HepG2 (cell line): Measurements from ENCODE around the gene MEPCE. TPM values are rescaled to one million over a fixed set of nuclear protein-coding genes. Genes with fewer than 3 reads are reported as not detected.

Experiments used
- DNMT1 ChIP-seq: sonication (generic); formaldehyde crosslinking; IDR thresholded peaks from 2 replicates; pipeline ENCODE4 v1.5.1; 2020; ENCODE audit warnings: mild to moderate bottlenecking, missing genetic modification reagents
- IRX3 ChIP-seq: sonication (generic); formaldehyde crosslinking; IDR thresholded peaks from 2 replicates; pipeline ENCODE4 v1.8.1; 2023; ENCODE audit warnings: mild to moderate bottlenecking, low read depth, missing genetic modification reagents, borderline replicate concordance
- MED1 ChIP-seq: sonication (generic); formaldehyde crosslinking; IDR thresholded peaks from 2 replicates; pipeline ENCODE4 v1.4.0; 2020; ENCODE audit warnings: missing genetic modification reagents
- NCOA1 ChIP-seq: sonication (generic); formaldehyde crosslinking; IDR thresholded peaks from 2 replicates; pipeline ENCODE4 v1.9.0; 2021; ENCODE audit warnings: missing genetic modification reagents
- NFKB2 ChIP-seq: sonication (generic); formaldehyde crosslinking; IDR thresholded peaks from 2 replicates; pipeline ENCODE4 v1.4.0; 2020; ENCODE audit warnings: missing genetic modification reagents, borderline replicate concordance
- ZKSCAN5 ChIP-seq: sonication (generic); formaldehyde crosslinking; IDR thresholded peaks from 2 replicates; pipeline ENCODE4 v1.5.1; 2020; ENCODE audit warnings: mild to moderate bottlenecking, missing genetic modification reagents
- ZNF260 ChIP-seq: sonication (generic); formaldehyde crosslinking; IDR thresholded peaks from 2 replicates; pipeline ENCODE4 v1.4.0; 2020; ENCODE audit warnings: missing genetic modification reagents, low read depth, mild to moderate bottlenecking, borderline replicate concordance
- ZNF326 ChIP-seq: sonication (generic); formaldehyde crosslinking; IDR thresholded peaks from 2 replicates; pipeline ENCODE4 v1.4.0; 2020; ENCODE audit warnings: missing genetic modification reagents, borderline replicate concordance
- ZNF431 ChIP-seq: sonication (generic); formaldehyde crosslinking; IDR thresholded peaks from 2 replicates; pipeline ENCODE4 v1.9.0; 2022; ENCODE audit warnings: missing genetic modification reagents, low read depth, mild to moderate bottlenecking, borderline replicate concordance
- ZNF672 ChIP-seq: sonication (generic); formaldehyde crosslinking; IDR thresholded peaks from 2 replicates; pipeline ENCODE4 v1.8.1; 2022; ENCODE audit warnings: missing genetic modification reagents
- ZNF775 ChIP-seq: sonication (generic); formaldehyde crosslinking; IDR thresholded peaks from 2 replicates; pipeline ENCODE4 v1.4.0; 2020; ENCODE audit warnings: missing genetic modification reagents, mild to moderate bottlenecking, moderate library complexity, borderline replicate concordance
- polyA plus RNA-seq, 8 experiments: library from polyadenylated mRNA; depleted of rRNA in 3 of 8; stranded (reverse) in 7 of 8; unstranded in 1 of 8; fragments of >200 nt; fragmentation: Illumina TruSeq in 4 of 8; extraction: Trizol in 4 of 8; gene quantifications; 2 replicates each; pipeline versions ENCODE4 v1.2.1 to v1.2.3, GENCODE V29; 2011 to 2016; ENCODE audit warnings: low read depth in 4 of 8, missing spikeins in 1 of 8, mixed read lengths in 1 of 8; ENCODE audit not compliant: insufficient read depth in 1 of 8
- total RNA-seq, 5 experiments: library from RNA; depleted of rRNA; stranded (reverse); fragments of >200 nt; fragmentation: Illumina TruSeq; extraction: Trizol; gene quantifications; 2 replicates each; pipeline ENCODE4 v1.2.3, GENCODE V29; 2016; ENCODE audit warnings: low read depth in 1 of 5
- TF ChIP-seq, protein P1 (sequence below): sonication (generic); formaldehyde crosslinking; IDR thresholded peaks from 2 replicates; pipeline ENCODE4 v1.4.0; 2020; ENCODE audit warnings: missing genetic modification reagents
- TF ChIP-seq, protein P2 (sequence below): sonication (generic); formaldehyde crosslinking; IDR thresholded peaks from 2 replicates; pipeline ENCODE4 v1.9.0; 2021; ENCODE audit warnings: mild to moderate bottlenecking, missing genetic modification reagents
- TF ChIP-seq, protein P3 (sequence below): IDR thresholded peaks from 2 replicates; pipeline ENCODE4 v1.6.1; 2016; ENCODE audit warnings: missing compliant biosample characterization, missing genetic modification reagents, borderline replicate concordance
- TF ChIP-seq, protein P4 (sequence below): sonication (generic); formaldehyde crosslinking; IDR thresholded peaks from 2 replicates; pipeline ENCODE4; 2020; ENCODE audit warnings: missing genetic modification reagents, mild to moderate bottlenecking, borderline replicate concordance

MEPCE gene
- total and polyA plus RNA-seq, 2 of the 13 experiments (the other 11 are each of a cell fraction or from before 2014, with no cell fraction given), result 12.3 to 26.0 TPM

DNA sequence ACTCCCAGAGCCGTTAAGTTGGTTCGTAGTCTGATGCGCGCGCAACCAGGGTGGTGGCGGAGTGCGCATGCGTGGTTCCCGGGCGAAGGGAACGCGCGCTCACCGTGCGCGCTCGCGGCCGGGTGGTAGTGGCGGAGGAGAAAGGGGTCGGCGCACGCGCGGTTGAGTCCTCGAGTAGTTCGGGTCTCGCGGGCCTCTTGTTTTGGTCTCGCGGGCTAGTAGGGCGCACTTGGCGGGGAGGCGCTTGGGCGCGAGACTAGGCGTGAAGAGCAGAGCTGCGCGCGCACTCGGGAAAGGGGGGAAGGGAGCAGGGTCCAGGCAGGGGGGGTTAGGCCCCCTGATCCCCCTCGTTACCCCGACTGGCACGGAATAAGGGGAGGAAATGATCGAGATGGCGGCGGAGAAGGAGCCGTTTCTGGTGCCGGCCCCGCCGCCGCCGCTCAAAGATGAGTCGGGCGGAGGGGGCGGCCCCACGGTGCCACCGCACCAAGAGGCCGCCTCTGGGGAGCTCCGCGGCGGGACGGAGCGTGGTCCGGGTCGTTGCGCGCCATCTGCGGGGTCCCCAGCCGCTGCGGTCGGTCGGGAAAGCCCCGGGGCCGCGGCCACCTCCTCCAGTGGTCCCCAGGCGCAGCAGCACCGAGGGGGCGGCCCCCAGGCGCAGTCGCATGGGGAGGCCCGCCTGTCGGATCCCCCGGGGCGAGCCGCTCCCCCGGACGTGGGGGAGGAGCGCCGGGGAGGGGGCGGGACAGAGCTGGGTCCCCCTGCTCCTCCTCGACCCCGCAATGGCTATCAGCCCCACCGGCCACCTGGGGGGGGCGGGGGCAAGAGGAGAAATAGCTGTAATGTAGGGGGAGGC lies at the start of gene MEPCE (continued):
- TF ChIP-seq, protein P1, sequence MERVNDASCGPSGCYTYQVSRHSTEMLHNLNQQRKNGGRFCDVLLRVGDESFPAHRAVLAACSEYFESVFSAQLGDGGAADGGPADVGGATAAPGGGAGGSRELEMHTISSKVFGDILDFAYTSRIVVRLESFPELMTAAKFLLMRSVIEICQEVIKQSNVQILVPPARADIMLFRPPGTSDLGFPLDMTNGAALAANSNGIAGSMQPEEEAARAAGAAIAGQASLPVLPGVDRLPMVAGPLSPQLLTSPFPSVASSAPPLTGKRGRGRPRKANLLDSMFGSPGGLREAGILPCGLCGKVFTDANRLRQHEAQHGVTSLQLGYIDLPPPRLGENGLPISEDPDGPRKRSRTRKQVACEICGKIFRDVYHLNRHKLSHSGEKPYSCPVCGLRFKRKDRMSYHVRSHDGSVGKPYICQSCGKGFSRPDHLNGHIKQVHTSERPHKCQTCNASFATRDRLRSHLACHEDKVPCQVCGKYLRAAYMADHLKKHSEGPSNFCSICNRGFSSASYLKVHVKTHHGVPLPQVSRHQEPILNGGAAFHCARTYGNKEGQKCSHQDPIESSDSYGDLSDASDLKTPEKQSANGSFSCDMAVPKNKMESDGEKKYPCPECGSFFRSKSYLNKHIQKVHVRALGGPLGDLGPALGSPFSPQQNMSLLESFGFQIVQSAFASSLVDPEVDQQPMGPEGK (CRISPR knock-in tag), result peak; percentile 77
- no peak; the same call in 1 of the 2 replicates for TF ChIP-seq MED1
- TF ChIP-seq DNMT1 (CRISPR knock-in tag), result no peak
- TF ChIP-seq, protein P2, sequence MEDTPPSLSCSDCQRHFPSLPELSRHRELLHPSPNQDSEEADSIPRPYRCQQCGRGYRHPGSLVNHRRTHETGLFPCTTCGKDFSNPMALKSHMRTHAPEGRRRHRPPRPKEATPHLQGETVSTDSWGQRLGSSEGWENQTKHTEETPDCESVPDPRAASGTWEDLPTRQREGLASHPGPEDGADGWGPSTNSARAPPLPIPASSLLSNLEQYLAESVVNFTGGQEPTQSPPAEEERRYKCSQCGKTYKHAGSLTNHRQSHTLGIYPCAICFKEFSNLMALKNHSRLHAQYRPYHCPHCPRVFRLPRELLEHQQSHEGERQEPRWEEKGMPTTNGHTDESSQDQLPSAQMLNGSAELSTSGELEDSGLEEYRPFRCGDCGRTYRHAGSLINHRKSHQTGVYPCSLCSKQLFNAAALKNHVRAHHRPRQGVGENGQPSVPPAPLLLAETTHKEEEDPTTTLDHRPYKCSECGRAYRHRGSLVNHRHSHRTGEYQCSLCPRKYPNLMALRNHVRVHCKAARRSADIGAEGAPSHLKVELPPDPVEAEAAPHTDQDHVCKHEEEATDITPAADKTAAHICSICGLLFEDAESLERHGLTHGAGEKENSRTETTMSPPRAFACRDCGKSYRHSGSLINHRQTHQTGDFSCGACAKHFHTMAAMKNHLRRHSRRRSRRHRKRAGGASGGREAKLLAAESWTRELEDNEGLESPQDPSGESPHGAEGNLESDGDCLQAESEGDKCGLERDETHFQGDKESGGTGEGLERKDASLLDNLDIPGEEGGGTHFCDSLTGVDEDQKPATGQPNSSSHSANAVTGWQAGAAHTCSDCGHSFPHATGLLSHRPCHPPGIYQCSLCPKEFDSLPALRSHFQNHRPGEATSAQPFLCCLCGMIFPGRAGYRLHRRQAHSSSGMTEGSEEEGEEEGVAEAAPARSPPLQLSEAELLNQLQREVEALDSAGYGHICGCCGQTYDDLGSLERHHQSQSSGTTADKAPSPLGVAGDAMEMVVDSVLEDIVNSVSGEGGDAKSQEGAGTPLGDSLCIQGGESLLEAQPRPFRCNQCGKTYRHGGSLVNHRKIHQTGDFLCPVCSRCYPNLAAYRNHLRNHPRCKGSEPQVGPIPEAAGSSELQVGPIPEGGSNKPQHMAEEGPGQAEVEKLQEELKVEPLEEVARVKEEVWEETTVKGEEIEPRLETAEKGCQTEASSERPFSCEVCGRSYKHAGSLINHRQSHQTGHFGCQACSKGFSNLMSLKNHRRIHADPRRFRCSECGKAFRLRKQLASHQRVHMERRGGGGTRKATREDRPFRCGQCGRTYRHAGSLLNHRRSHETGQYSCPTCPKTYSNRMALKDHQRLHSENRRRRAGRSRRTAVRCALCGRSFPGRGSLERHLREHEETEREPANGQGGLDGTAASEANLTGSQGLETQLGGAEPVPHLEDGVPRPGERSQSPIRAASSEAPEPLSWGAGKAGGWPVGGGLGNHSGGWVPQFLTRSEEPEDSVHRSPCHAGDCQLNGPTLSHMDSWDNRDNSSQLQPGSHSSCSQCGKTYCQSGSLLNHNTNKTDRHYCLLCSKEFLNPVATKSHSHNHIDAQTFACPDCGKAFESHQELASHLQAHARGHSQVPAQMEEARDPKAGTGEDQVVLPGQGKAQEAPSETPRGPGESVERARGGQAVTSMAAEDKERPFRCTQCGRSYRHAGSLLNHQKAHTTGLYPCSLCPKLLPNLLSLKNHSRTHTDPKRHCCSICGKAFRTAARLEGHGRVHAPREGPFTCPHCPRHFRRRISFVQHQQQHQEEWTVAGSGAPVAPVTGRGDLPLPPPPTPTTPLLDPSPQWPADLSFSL (CRISPR knock-in tag), result no peak
- no peak for TF ChIP-seq ZNF672 (CRISPR knock-in tag)
- no peak for TF ChIP-seq ZNF260 (CRISPR knock-in tag)
- TF ChIP-seq NFKB2 (CRISPR knock-in tag), result no peak; the same call in 1 of the 2 replicates
- no peak for TF ChIP-seq ZKSCAN5 (CRISPR knock-in tag)
- TF ChIP-seq NCOA1 (CRISPR knock-in tag), result 0 out of 2 replicates have a peak, but pooled peaks have one; percentile 56
- TF ChIP-seq, protein P3, sequence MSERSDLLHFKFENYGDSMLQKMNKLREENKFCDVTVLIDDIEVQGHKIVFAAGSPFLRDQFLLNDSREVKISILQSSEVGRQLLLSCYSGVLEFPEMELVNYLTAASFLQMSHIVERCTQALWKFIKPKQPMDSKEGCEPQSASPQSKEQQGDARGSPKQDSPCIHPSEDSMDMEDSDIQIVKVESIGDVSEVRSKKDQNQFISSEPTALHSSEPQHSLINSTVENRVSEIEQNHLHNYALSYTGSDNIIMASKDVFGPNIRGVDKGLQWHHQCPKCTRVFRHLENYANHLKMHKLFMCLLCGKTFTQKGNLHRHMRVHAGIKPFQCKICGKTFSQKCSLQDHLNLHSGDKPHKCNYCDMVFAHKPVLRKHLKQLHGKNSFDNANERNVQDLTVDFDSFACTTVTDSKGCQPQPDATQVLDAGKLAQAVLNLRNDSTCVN (CRISPR knock-in tag), result no peak; the same call in 1 of the 2 replicates
- no peak for TF ChIP-seq ZNF326
- no peak for TF ChIP-seq IRX3
- TF ChIP-seq ZNF431, result no peak
- TF ChIP-seq, protein P4, sequence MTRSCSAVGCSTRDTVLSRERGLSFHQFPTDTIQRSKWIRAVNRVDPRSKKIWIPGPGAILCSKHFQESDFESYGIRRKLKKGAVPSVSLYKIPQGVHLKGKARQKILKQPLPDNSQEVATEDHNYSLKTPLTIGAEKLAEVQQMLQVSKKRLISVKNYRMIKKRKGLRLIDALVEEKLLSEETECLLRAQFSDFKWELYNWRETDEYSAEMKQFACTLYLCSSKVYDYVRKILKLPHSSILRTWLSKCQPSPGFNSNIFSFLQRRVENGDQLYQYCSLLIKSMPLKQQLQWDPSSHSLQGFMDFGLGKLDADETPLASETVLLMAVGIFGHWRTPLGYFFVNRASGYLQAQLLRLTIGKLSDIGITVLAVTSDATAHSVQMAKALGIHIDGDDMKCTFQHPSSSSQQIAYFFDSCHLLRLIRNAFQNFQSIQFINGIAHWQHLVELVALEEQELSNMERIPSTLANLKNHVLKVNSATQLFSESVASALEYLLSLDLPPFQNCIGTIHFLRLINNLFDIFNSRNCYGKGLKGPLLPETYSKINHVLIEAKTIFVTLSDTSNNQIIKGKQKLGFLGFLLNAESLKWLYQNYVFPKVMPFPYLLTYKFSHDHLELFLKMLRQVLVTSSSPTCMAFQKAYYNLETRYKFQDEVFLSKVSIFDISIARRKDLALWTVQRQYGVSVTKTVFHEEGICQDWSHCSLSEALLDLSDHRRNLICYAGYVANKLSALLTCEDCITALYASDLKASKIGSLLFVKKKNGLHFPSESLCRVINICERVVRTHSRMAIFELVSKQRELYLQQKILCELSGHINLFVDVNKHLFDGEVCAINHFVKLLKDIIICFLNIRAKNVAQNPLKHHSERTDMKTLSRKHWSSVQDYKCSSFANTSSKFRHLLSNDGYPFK (CRISPR knock-in tag), result peak; percentile 41; the same call in 1 of the 2 replicates
- TF ChIP-seq ZNF775 (CRISPR knock-in tag), result no peak
